ENCODE results near the gene SPAG8. TPM values are rescaled to one million over a fixed set of nuclear protein-coding genes. Genes with fewer than 3 reads are reported as not detected.

SPAG8 gene
- total RNA-seq, 1 experiment from 2014 or later = 0.50 TPM

DNA sequence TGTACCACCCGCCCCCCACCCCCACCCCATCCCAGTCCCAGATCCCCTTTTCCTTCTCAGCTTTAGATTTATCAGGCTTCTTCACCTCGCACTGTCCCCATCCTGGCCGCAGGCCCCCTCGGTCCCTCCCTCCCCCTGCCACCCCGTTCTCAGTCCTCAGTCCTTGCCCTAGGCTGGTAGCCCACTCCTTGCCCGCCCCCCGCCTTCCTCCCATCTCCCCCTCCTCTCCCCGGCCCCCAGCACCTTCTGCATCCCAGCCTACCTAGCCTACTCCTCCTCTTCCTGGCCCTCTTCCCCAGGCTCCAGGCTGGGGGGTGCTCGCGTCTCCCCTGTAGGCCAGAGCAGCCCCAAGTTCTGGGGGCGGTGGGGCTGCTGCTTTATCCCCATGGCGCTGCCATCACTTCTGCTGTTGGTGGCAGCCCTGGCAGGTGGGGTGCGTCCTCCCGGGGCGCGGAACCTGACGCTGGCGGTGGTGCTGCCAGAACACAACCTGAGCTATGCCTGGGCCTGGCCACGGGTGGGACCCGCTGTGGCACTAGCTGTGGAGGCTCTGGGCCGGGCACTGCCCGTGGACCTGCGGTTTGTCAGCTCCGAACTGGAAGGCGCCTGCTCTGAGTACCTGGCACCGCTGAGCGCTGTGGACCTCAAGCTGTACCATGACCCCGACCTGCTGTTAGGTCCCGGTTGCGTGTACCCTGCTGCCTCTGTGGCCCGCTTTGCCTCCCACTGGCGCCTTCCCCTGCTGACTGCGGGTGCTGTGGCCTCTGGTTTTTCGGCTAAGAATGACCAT lies 19.8 kb downstream of the SPAG8 start:
- H3K27me3 Mint-ChIP-seq (ENCODE audit: low read depth) = peaks cover 4% of the 10 kb centered on the region
- no peak overlapping the region for H3K27ac Mint-ChIP-seq
- H3K56ac ChIP-seq (ENCODE audit: insufficient read length, low read depth, low read length) = no peak overlapping the region
- H3K4me1 ChIP-seq (ENCODE audit: insufficient read depth, low read length) = no peaks in the 10 kb centered on the region
- H3K36me3 Mint-ChIP-seq (ENCODE audit: insufficient read depth in 1 of 3, low read depth in 3 of 3) = no peaks in the 10 kb centered on the region; a peak in 1 of 7 replicates
- no peaks in the 10 kb centered on the region for H3K79me1 ChIP-seq (ENCODE audit: insufficient read depth, low read depth, low read length, poor library complexity, severe bottlenecking)
- no peak overlapping the region for H3T11ph ChIP-seq (ENCODE audit: low read length)
- no peaks in the 10 kb centered on the region for H3K9me3 Mint-ChIP-seq
- peak overlapping the region; percentile 53 to 67; a peak in 4 of 5 replicates for H3K4me3 Mint-ChIP-seq
- no peak overlapping the region for H2BK5ac ChIP-seq (ENCODE audit: insufficient read length, low read length)
- no peak overlapping the region for H4K8ac ChIP-seq (replicated peaks; ENCODE audit: insufficient read length, low read depth, low read length)
- no peak overlapping the region for H3K9ac ChIP-seq (ENCODE audit: extremely low read depth, insufficient read length, low read length)
- no peak overlapping the region for H2AFZ ChIP-seq (ENCODE audit: low read length)
- H2AK5ac ChIP-seq (ENCODE audit: insufficient read length, low read length) = no peak overlapping the region
- H3K4ac ChIP-seq (ENCODE audit: low read depth, low read length) = no peak overlapping the region
- H3K4me1 Mint-ChIP-seq = peaks cover 17 to 22% of the 10 kb centered on the region in 2 experiments
- H3K23me2 ChIP-seq (ENCODE audit: insufficient read length, low read depth, low read length, poor library complexity, severe bottlenecking) = peaks cover 3% of the 10 kb centered on the region
- no CpG with 5 or more reads among the region's 34 CpGs for whole genome bisulfite sequencing (ENCODE audit: extremely low coverage, insufficient read length, low lambda C conversion rate)
- no peak overlapping the region for H2BK15ac ChIP-seq (ENCODE audit: low read depth, low read length)
- no peaks in the 10 kb centered on the region for H3K27me3 ChIP-seq (ENCODE audit: insufficient read depth, low read length)
- no peaks in the 10 kb centered on the region for H4K20me1 ChIP-seq (ENCODE audit: control insufficient read depth, insufficient read depth, insufficient read length)
- no peak overlapping the region for H3K27ac ChIP-seq (ENCODE audit: insufficient read length, low read depth, low read length)
- DNase-seq = no peak
- no peaks in the 10 kb centered on the region for H3K79me2 ChIP-seq (ENCODE audit: insufficient read depth, low read length)
- H3K23ac ChIP-seq (ENCODE audit: insufficient read length, low read depth, low read length) = no peak overlapping the region
- no peak overlapping the region for H2BK20ac ChIP-seq (ENCODE audit: low read depth, low read length, poor library complexity, severe bottlenecking)
- H4K91ac ChIP-seq (ENCODE audit: insufficient read length, low read depth, low read length) = no peak overlapping the region
- no peak overlapping the region for H3K14ac ChIP-seq (ENCODE audit: insufficient read depth, low read length)
- H3K4me2 ChIP-seq (ENCODE audit: insufficient read depth, insufficient read length, low read length) = peak overlapping the region; percentile 52
- no peaks in the 10 kb centered on the region for H3K9me3 ChIP-seq (ENCODE audit: control insufficient read depth, low read depth, low read length)
- TF ChIP-seq, protein P1, sequence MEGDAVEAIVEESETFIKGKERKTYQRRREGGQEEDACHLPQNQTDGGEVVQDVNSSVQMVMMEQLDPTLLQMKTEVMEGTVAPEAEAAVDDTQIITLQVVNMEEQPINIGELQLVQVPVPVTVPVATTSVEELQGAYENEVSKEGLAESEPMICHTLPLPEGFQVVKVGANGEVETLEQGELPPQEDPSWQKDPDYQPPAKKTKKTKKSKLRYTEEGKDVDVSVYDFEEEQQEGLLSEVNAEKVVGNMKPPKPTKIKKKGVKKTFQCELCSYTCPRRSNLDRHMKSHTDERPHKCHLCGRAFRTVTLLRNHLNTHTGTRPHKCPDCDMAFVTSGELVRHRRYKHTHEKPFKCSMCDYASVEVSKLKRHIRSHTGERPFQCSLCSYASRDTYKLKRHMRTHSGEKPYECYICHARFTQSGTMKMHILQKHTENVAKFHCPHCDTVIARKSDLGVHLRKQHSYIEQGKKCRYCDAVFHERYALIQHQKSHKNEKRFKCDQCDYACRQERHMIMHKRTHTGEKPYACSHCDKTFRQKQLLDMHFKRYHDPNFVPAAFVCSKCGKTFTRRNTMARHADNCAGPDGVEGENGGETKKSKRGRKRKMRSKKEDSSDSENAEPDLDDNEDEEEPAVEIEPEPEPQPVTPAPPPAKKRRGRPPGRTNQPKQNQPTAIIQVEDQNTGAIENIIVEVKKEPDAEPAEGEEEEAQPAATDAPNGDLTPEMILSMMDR (conservative IDR thresholded peaks at IDR 0.05) = no peak
- no peak overlapping the region for H2BK120ac ChIP-seq (ENCODE audit: low read depth, low read length, poor library complexity, severe bottlenecking)
- H3K18ac ChIP-seq (ENCODE audit: insufficient read length, low read depth, low read length) = no peak overlapping the region
- H4K5ac ChIP-seq (ENCODE audit: insufficient read length, low read depth, low read length) = no peak overlapping the region
- no peak overlapping the region for H2BK12ac ChIP-seq (ENCODE audit: insufficient read length, low read depth, low read length)

Data from H9 (cell line).